Brain microvascular endothelial cell (primary cell): Measurements from ENCODE around the gene SPA17.

Experiments
- DNase-seq: peaks from one replicate; pipeline ENCODE4 v3.0.0-alpha.2; 2020
- H3K27ac ChIP-seq: fragments of 250-450 bp; sonication (Bioruptor Pico); 2 replicates; pipeline ENCODE4 v1.5.1; 2020; ENCODE audit warnings: mild to moderate bottlenecking, moderate library complexity
- H3K27me3 ChIP-seq: fragments of 250-450 bp; sonication (Bioruptor Pico); replicated peaks from 2 replicates; pipeline ENCODE4 v1.5.1; 2020; ENCODE audit warnings: mild to moderate bottlenecking
- H3K36me3 ChIP-seq: fragments of 250-450 bp; sonication (Bioruptor Pico); replicated peaks from 2 replicates; pipeline ENCODE4 v1.5.1; 2020; ENCODE audit warnings: mild to moderate bottlenecking
- H3K4me3 ChIP-seq: 2 replicates; pipeline ENCODE4 v1.5.1; 2011; ENCODE audit warnings: low read depth, mild to moderate bottlenecking, control low read depth, low read length, moderate library complexity
- in situ Hi-C: cut with HindIII; loops from 2 replicates; pipeline ENCODE4 v1.10.0; 2017; ENCODE audit warnings: low sequenced_read_pairs, low pct_ligation_motif_present
- TF ChIP-seq, protein P1 (sequence below): IDR thresholded peaks from 2 replicates; pipeline ENCODE4 v1.5.1; 2011; ENCODE audit warnings: low read depth, mild to moderate bottlenecking, moderate library complexity, low read length, control low read depth, inconsistent platforms; ENCODE audit errors: missing control alignments

Gene SPA17

DNA sequence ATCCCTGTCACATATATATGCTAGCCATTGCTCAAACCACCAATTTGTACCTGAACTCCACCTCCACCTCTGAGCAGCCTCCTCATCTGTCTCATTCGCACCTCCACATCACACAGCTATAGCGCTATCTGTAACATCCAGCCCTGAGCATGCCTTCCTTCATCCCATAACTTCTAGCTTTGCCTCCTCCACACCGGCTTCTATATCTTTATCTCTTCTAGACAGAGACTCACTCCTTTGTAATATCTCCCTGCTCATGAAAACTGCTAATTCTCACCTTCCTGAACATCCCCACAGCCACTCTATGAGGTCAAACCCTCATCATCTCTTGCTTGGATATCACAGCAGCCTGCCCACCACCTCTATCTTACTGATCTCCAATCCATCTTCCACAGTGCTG, 6.1 kb upstream of the SPA17 start:
- Histone ChIP-seq H3K36me3 (no peaks in the 10 kb centered on the region), H3K27me3 (no peaks in the 10 kb centered on the region), H3K4me3 (no peak overlapping the region), H3K27ac (no peak overlapping the region)
- TF ChIP-seq, protein P1, sequence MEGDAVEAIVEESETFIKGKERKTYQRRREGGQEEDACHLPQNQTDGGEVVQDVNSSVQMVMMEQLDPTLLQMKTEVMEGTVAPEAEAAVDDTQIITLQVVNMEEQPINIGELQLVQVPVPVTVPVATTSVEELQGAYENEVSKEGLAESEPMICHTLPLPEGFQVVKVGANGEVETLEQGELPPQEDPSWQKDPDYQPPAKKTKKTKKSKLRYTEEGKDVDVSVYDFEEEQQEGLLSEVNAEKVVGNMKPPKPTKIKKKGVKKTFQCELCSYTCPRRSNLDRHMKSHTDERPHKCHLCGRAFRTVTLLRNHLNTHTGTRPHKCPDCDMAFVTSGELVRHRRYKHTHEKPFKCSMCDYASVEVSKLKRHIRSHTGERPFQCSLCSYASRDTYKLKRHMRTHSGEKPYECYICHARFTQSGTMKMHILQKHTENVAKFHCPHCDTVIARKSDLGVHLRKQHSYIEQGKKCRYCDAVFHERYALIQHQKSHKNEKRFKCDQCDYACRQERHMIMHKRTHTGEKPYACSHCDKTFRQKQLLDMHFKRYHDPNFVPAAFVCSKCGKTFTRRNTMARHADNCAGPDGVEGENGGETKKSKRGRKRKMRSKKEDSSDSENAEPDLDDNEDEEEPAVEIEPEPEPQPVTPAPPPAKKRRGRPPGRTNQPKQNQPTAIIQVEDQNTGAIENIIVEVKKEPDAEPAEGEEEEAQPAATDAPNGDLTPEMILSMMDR: no peak
- no peak for DNase-seq
- in situ Hi-C loops: no loop called here

- TF ChIP-seq, protein P1: peak; percentile 81
- in situ Hi-C loops: no loop called here
- Histone ChIP-seq H3K27ac (no peak overlapping the region), H3K4me3 (no peak overlapping the region), H3K36me3 (no peaks in the 10 kb centered on the region), H3K27me3 (no peaks in the 10 kb centered on the region)
- peak; percentile 44 for DNase-seq
Measured at GRCh38 chr11:124669193-124669592, 4.5 kb upstream of the SPA17 start.

DNA sequence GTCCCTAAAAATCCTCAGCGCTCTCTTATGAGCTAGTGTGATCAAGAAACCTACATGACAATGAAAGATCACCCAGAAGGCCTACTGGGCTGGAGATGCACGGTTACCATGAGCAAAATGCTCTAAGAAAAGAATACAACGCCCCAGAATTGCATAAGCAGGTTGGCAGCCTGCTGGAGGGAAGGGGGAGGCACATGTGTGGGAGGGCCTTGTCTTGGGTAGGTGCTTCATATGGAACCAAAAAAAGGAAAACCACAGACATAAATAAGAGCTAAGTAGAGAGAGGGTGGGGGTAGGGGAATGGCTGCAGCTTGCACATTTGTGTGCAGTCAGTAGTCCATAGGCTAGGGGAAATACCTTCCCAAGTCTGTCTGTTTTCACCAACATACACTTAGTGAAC, 3.0 kb upstream of the SPA17 start:
- no peak overlapping the region for H3K27ac ChIP-seq
- DNase-seq: no peak
- H3K27me3 ChIP-seq: no peaks in the 10 kb centered on the region
- TF ChIP-seq, protein P1: peak; percentile 4
- H3K4me3 ChIP-seq: no peak overlapping the region
- in situ Hi-C loops: no loop called here
- no peaks in the 10 kb centered on the region for H3K36me3 ChIP-seq

GRCh38 chr11:124672536-124673215, 1.0 kb upstream of the SPA17 start:
- DNase-seq: no peak
- Histone ChIP-seq H3K27me3 (no peaks in the 10 kb centered on the region), H3K4me3 (peak overlapping the region; percentile 76), H3K36me3 (no peaks in the 10 kb centered on the region), H3K27ac (no peak overlapping the region)
- TF ChIP-seq, protein P1: no peak
- in situ Hi-C loops: no loop called here

DNA sequence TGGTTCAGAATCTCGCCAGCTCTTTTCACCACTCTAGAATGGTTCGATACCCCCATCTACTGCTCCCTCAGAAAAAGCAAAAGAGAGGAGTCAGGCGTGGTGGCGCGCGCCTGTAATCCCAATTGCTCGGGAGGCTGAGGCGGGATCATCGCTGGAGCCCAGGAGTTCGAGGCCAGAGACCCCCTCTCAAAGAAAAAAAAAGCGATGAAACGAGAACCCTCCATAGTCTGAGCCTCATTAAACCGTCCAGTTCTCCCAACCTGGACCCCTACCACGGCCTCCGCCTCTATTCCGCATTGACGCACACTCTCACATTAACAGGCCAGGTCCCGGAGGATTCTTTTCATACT, 439 bp downstream of the SPA17 start:
- Histone ChIP-seq H3K27ac (peak overlapping the region; percentile 79), H3K36me3 (no peaks in the 10 kb centered on the region), H3K27me3 (no peaks in the 10 kb centered on the region), H3K4me3 (peak overlapping the region; percentile 76)
- DNase-seq: no peak
- in situ Hi-C loops: no loop called here
- TF ChIP-seq, protein P1: no peak

GRCh38 chr11:124674571-124674970, 867 bp downstream of the SPA17 start:
- DNase-seq: no peak
- in situ Hi-C loops: no loop called here
- H3K27ac ChIP-seq: no peak overlapping the region

More at GRCh38 chr11:124674571-124674970, 867 bp downstream of the SPA17 start:
- Histone ChIP-seq H3K4me3 (peak overlapping the region; percentile 76), H3K36me3 (no peaks in the 10 kb centered on the region), H3K27me3 (no peaks in the 10 kb centered on the region)
- TF ChIP-seq, protein P1: no peak
